ENCODE measurements around the gene TRIM7. TPM values are rescaled to one million over a fixed set of nuclear protein-coding genes. Genes with fewer than 3 reads are reported as not detected.

Gene TRIM7
- total RNA-seq, 1 experiment from 2014 or later: 30.2 TPM

DNA sequence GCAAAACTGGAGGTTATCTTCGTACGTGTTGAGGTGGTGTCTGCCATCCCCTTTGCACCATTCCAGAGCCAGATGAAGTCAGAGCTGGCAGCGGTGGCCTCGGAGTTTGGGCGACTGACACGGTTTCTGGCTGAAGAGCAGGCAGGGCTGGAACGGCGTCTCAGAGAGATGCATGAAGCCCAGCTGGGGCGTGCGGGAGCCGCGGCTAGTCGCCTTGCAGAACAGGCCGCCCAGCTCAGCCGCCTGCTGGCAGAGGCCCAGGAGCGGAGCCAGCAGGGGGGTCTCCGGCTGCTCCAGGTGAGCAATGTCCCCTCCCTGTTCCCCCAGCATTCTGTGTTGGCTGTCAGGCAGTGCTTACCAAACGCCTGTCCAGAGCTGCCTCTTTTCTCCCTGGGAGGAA is 27.6 kb upstream of the TRIM7 start:
- Histone ChIP-seq H3K9me2 (ENCODE audit: insufficient read depth) (no peaks in the 10 kb centered on the region), H3K36me3 (ENCODE audit: control insufficient read depth in 1 of 2, insufficient read depth in 2 of 2, low read length in 2 of 2) (peaks cover 22 to 28% of the 10 kb centered on the region in 2 experiments), H3K9me3 (ENCODE audit: control insufficient read depth in 1 of 2, insufficient read depth in 1 of 2, low read depth in 1 of 2, low read length in 2 of 2) (no peaks in the 10 kb centered on the region), H3K9ac (ENCODE audit: low read length) (no peak overlapping the region), H3K4me2 (ENCODE audit: low read length) (no peak overlapping the region), H4K20me1 (ENCODE audit: insufficient read depth) (peaks cover 19% of the 10 kb centered on the region; the same call in 1 of the 2 replicates), H3K79me2 (ENCODE audit: insufficient read depth, low read length) (peaks cover 16% of the 10 kb centered on the region; the same call in 1 of the 2 replicates), H3K4me1 (ENCODE audit: control insufficient read depth in 1 of 2, insufficient read depth in 2 of 2, low read length in 2 of 2) (no peaks in the 10 kb centered on the region), H2AFZ (ENCODE audit: low read depth, low read length, poor library complexity, severe bottlenecking) (no peak overlapping the region), H3K4me3 (replicated peaks in 1 of 2; ENCODE audit: low read depth in 1 of 2, low read length in 2 of 2) (no peak overlapping the region), H3K27me3 (ENCODE audit: insufficient read depth, low read length) (no peaks in the 10 kb centered on the region), H3K27ac (ENCODE audit: low read depth, low read length) (no peak overlapping the region)
- BruUV-seq (replicated peaks): no TSS peak
- CTCF ChIA-PET: no interaction called here
- RAD21 ChIA-PET (ENCODE audit: low non-redundant PET in 1 of 2, low total read pairs in 2 of 2, uncharacterized antibody in 2 of 2, unreplicated experiment in 2 of 2): no interaction called here
- ATAC-seq (no peak), DNase-seq (ENCODE audit: low read depth, low spot score) (no peak)
- TF ChIP-seq POLR2A (IDR thresholded peaks at IDR 0.05; ENCODE audit: borderline replicate concordance, extremely low read depth, insufficient read depth, insufficient read length): no peak
- no peak for TF ChIP-seq ELF1 (IDR thresholded peaks at IDR 0.05; ENCODE audit: borderline replicate concordance, low read depth)
- TF ChIP-seq YY1 (IDR thresholded peaks at IDR 0.05; ENCODE audit: extremely low read depth, insufficient replicate concordance, low read depth, low read length): no peak
- TF ChIP-seq SP1 (IDR thresholded peaks at IDR 0.05; ENCODE audit: low read depth): no peak
- TF ChIP-seq POLR2AphosphoS5 (IDR thresholded peaks at IDR 0.05; ENCODE audit: low read depth, low read length): no peak
- TF ChIP-seq EGR1 (IDR thresholded peaks at IDR 0.05; ENCODE audit: low read depth): no peak
- no peak for TF ChIP-seq FOSL1 (IDR thresholded peaks at IDR 0.05; ENCODE audit: low read depth)
- intact Hi-C loops (cut with micrococcal nuclease): no loop called here
- POLR2A ChIA-PET: interaction anchor here (0.7 kb wide), 2 partner anchors 9 to 12 kb away, joined by 3 read pairs; partner anchors contain the start of gene RACK1

DNA sequence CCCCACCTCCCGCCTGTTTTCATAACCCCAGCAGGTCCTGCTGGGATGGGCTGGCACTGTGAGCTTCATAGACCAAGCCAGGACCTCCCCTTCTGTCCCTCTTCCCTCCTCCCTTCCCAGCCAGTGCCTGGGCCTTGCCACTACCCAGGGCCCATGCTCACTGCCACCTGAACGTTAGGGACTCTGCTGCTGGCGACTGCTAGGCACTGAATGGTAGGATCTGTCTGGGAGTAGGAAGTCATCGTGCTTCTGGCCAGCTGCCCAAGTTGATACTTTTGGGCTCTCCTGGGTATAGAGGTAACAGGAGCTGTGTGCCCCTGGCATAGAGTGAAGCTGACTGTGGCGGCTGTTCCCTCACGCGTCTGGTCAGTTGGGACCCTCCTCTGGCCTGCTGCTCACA is 26.4 kb upstream of the TRIM7 start:
- H3K9ac ChIP-seq (ENCODE audit: low read length): no peak overlapping the region
- H4K20me1 ChIP-seq (ENCODE audit: insufficient read depth): peaks cover 7% of the 10 kb centered on the region; the same call in 1 of the 2 replicates
- no peak for ATAC-seq

More for the DNA sequence above, 26.4 kb upstream of the TRIM7 start:
- RAD21 ChIA-PET (ENCODE audit: low non-redundant PET in 1 of 2, low total read pairs in 2 of 2, uncharacterized antibody in 2 of 2, unreplicated experiment in 2 of 2): no interaction called here
- Histone ChIP-seq H3K36me3 (ENCODE audit: control insufficient read depth in 1 of 2, insufficient read depth in 2 of 2, low read length in 2 of 2) (peaks cover 16 to 18% of the 10 kb centered on the region in 2 experiments; a peak in 3 of 4 replicates), H3K9me2 (ENCODE audit: insufficient read depth) (no peaks in the 10 kb centered on the region), H2AFZ (ENCODE audit: low read depth, low read length, poor library complexity, severe bottlenecking) (no peak overlapping the region), H3K4me2 (ENCODE audit: low read length) (no peak overlapping the region), H3K79me2 (ENCODE audit: insufficient read depth, low read length) (peaks cover 14% of the 10 kb centered on the region; the same call in 1 of the 2 replicates), H3K27me3 (ENCODE audit: insufficient read depth, low read length) (no peaks in the 10 kb centered on the region), H3K4me3 (replicated peaks in 1 of 2; ENCODE audit: low read depth in 1 of 2, low read length in 2 of 2) (no peak overlapping the region), H3K9me3 (ENCODE audit: control insufficient read depth in 1 of 2, insufficient read depth in 1 of 2, low read depth in 1 of 2, low read length in 2 of 2) (no peaks in the 10 kb centered on the region), H3K4me1 (ENCODE audit: control insufficient read depth in 1 of 2, insufficient read depth in 2 of 2, low read length in 2 of 2) (no peaks in the 10 kb centered on the region), H3K27ac (ENCODE audit: low read depth, low read length) (no peak overlapping the region)
- no TSS peak for BruUV-seq (replicated peaks)
- DNase-seq (ENCODE audit: low read depth, low spot score): no peak
- CTCF ChIA-PET: no interaction called here
- 0 out of 2 replicates have a peak, but pooled peaks have one; percentile 21 for TF ChIP-seq POLR2AphosphoS5 (IDR thresholded peaks at IDR 0.05; ENCODE audit: low read depth, low read length)
- TF ChIP-seq SIN3A (IDR thresholded peaks at IDR 0.05; ENCODE audit: low read depth): no peak
- POLR2A ChIA-PET: no interaction called here
- intact Hi-C loops (cut with micrococcal nuclease): no loop called here

Data from HCT116 (cell line).